Ovary (tissue), 9 donors: Measurements from ENCODE around the gene EPB41L2. TPM values are rescaled to one million over a fixed set of nuclear protein-coding genes. Genes with fewer than 3 reads are reported as not detected.

Experiments used
- DNase-seq, 5 donors: peaks; one replicate each; pipeline ENCODE4 v3.0.0-alpha.2; 2019 to 2020
- H3K27ac ChIP-seq, 2 donors: fragments of 200-600 bp; one replicate each; pipeline versions ENCODE4 v1.5.1 to v1.8.0; 2019 to 2022
- H3K27me3 ChIP-seq: fragments of 200-600 bp; one replicate; pipeline ENCODE4 v1.8.0; 2022
- H3K36me3 ChIP-seq: fragments of 200-600 bp; sonication (generic); one replicate; pipeline ENCODE4 v1.5.1; 2019
- H3K4me1 ChIP-seq: one replicate; pipeline ENCODE4 v1.8.1; 2013; ENCODE audit warnings: mild to moderate bottlenecking, moderate library complexity; ENCODE audit not compliant: insufficient read depth
- H3K4me3 ChIP-seq: fragments of 200-600 bp; sonication (generic); one replicate; pipeline ENCODE4 v1.5.1; 2017
- H3K9me3 ChIP-seq, 2 donors: fragments of 200-600 bp in 1 of 2; sonication (generic) in 1 of 2; one replicate each; pipeline versions ENCODE4 v1.5.1 to v1.8.1; 2013 to 2019; ENCODE audit warnings: mild to moderate bottlenecking in 1 of 2, moderate library complexity in 1 of 2
- CTCF ChIP-seq, 3 donors: fragments of 450-650 bp in 2 of 3; fragments of 200-600 bp in 1 of 3; IDR thresholded peaks; one replicate each; pipeline versions ENCODE4 v1.5.1 to v1.8.0; 2016 to 2022; ENCODE audit warnings: antibody characterized with exemption in 3 of 3, mild to moderate bottlenecking in 1 of 3
- EP300 ChIP-seq: sonication (generic); formaldehyde crosslinking; IDR thresholded peaks from one replicate; pipeline ENCODE4 v1.6.1; 2017; ENCODE audit warnings: antibody characterized with exemption
- POLR2A ChIP-seq: fragments of 450-650 bp; IDR thresholded peaks from one replicate; pipeline ENCODE4 v1.6.1; 2017; ENCODE audit warnings: antibody characterized with exemption, mild to moderate bottlenecking, moderate library complexity
- WGBS, 3 donors: extraction: QIAGEN DNeasy Blood & Tissue Kit in 1 of 3; methylation state at CpG; one replicate each; pipeline versions ENCODE4 v1.1.5 to v1.1.7; 2013 to 2017; 5-methylcytosine and 5-hydroxymethylcytosine counted together
- intact Hi-C, 4 donors: fragments of 100-400 bp; cut with DNase I; formaldehyde crosslinking; loops; one replicate each; pipeline versions ENCODE4 v1.11.0 to v1.15.1; 2022 to 2023
- polyA plus RNA-seq, 2 donors: library from polyadenylated mRNA; stranded (reverse); fragments of 200-250 nt in 1 of 2; fragments of 350-450 nt in 1 of 2; fragmentation: Illumina TruSeq in 1 of 2; extraction: RNeasy Lipid Tissue Mini Kit (QIAGEN cat#74804) in 1 of 2; gene quantifications; one replicate each; pipeline ENCODE4 v1.2.3, GENCODE V29; 2013 to 2014
- total RNA-seq, 7 donors: library from RNA; depleted of rRNA in 2 of 7; stranded (reverse); fragments of >200 nt in 2 of 7; fragmentation: NEBNext Ultra II Directional in 3 of 7; extraction: Animal tissue kit (Norgen Biotek cat#: 25700) in 3 of 7; gene quantifications; one replicate each; pipeline versions ENCODE4 v1.1.0 to v1.2.4, GENCODE V29; 2016 to 2023
- donor health status: DM: no; HTN: no; CAD: no; lungs with moderate emphysema.
- donor health status: DM: no; HTN: no; CAD: no.
- donor health status: Bipolar disorder and iron deficiency.
- donor health status: DM: yes; HTN: yes; CAD: no.
- donor health status: DM: no; HTN: no; CAD: no.
- donor health status: DM: yes; HTN: yes; CAD: no.

Gene EPB41L2
- total and polyA plus RNA-seq, 9 donors, result 49.8 to 294 (median 204) TPM

- H3K9me3 ChIP-seq, result no peaks in the 10 kb centered on the region
- intact Hi-C loops, result loop anchor here in 1 of 4 donors (10.0 kb wide), 1 partner anchor 140 kb away; no protein-coding TSS in a partner anchor
- no peak for TF ChIP-seq POLR2A
- TF ChIP-seq CTCF (IDR thresholded peaks at IDR 0.05), result no peak
- no peak for TF ChIP-seq EP300
- no peak overlapping the region for H3K4me3 ChIP-seq
- peaks cover 3% of the 10 kb centered on the region for H3K4me1 ChIP-seq
- no peak for DNase-seq
- no peaks in the 10 kb centered on the region for H3K36me3 ChIP-seq
- 90 to 98% (median 97%) methylated on average over 5 of the region's 5 CpGs for WGBS, 3 donors
- H3K27me3 ChIP-seq, result no peaks in the 10 kb centered on the region
- no peak overlapping the region for H3K27ac ChIP-seq
Observed at GRCh38 chr6:130834482-130835251, 228.4 kb downstream of the EPB41L2 start.

GRCh38 chr6:130833569-130833968 lies 229.5 kb downstream of the EPB41L2 start:
- H3K4me1 ChIP-seq, result peaks cover 2% of the 10 kb centered on the region
- H3K36me3 ChIP-seq, result no peaks in the 10 kb centered on the region
- no peak for DNase-seq
- WGBS, 3 donors, result 39 to 75% (median 47%) methylated on average over 1 of the region's 1 CpG
- no peaks in the 10 kb centered on the region for H3K9me3 ChIP-seq
- H3K27me3 ChIP-seq, result no peaks in the 10 kb centered on the region
- TF ChIP-seq POLR2A (no peak), CTCF (IDR thresholded peaks at IDR 0.05) (no peak), EP300 (no peak)
- H3K4me3 ChIP-seq, result no peak overlapping the region
- intact Hi-C loops, result loop anchor here in 1 of 4 donors (10.0 kb wide), 1 partner anchor 139 kb away; no protein-coding TSS in a partner anchor
- H3K27ac ChIP-seq, result no peak overlapping the region

GRCh38 chr6:130831607-130832006 lies 231.4 kb downstream of the EPB41L2 start:
- H3K27me3 ChIP-seq, result no peaks in the 10 kb centered on the region
- WGBS, 3 donors, result 89 to 96% (median 93%) methylated on average over 5 of the region's 5 CpGs
- no peaks in the 10 kb centered on the region for H3K4me1 ChIP-seq
- no peak overlapping the region for H3K27ac ChIP-seq
- no peaks in the 10 kb centered on the region for H3K9me3 ChIP-seq
- TF ChIP-seq POLR2A (no peak), EP300 (no peak), CTCF (IDR thresholded peaks at IDR 0.05) (no peak)
- no peak overlapping the region for H3K4me3 ChIP-seq
- H3K36me3 ChIP-seq, result no peaks in the 10 kb centered on the region
- no peak for DNase-seq
- intact Hi-C loops, result loop anchor here in 1 of 4 donors (10.0 kb wide), 1 partner anchor 137 kb away; no protein-coding TSS in a partner anchor

- intact Hi-C loops, result no loop called here
- DNase-seq, result no peak
- Histone ChIP-seq H3K9me3 (no peaks in the 10 kb centered on the region), H3K36me3 (no peaks in the 10 kb centered on the region), H3K27me3 (no peaks in the 10 kb centered on the region), H3K4me1 (no peaks in the 10 kb centered on the region), H3K27ac (no peak overlapping the region), H3K4me3 (no peak overlapping the region)
- TF ChIP-seq CTCF (IDR thresholded peaks at IDR 0.05), result no peak
- no peak for TF ChIP-seq POLR2A
- TF ChIP-seq EP300, result no peak
- 81 to 92% (median 90%) methylated on average over 4 of the region's 4 CpGs for WGBS, 3 donors
Observed at GRCh38 chr6:130829333-130829910, 233.6 kb downstream of the EPB41L2 start.
